VCaP (cell line): Measurements from ENCODE around the gene OR2M7.
"Not testable (repeated sequence)": the region's sequence is repeated elsewhere in the genome, so short reads cannot be mapped to it uniquely, and the experiment has no call there.

ENCODE experiments used
- H3K27ac ChIP-seq: fragments of 450-650 bp; 2 replicates; pipeline ENCODE4 v1.5.1; 2017
- CTCF ChIP-seq: fragments of 450-650 bp; conservative IDR thresholded peaks from 2 replicates; pipeline ENCODE4 v1.5.1; 2017; ENCODE audit warnings: mild to moderate bottlenecking, moderate library complexity

OR2M7 gene

GRCh38 chr1:248343451-248343850 is 19.1 kb upstream of the OR2M7 start:
- TF ChIP-seq CTCF, result no peak
- no peak overlapping the region for H3K27ac ChIP-seq

GRCh38 chr1:248316796-248317195 is 7.6 kb downstream of the OR2M7 start:
- TF ChIP-seq CTCF, result no peak
- H3K27ac ChIP-seq, result no peak overlapping the region

GRCh38 chr1:248306740-248307139 is 17.6 kb downstream of the OR2M7 start:
- H3K27ac ChIP-seq, result not testable (repeated sequence)

GRCh38 chr1:248306103-248306502 is 18.3 kb downstream of the OR2M7 start:
- TF ChIP-seq CTCF, result no peak
- H3K27ac ChIP-seq, result no peak overlapping the region

GRCh38 chr1:248305672-248306071 is 18.7 kb downstream of the OR2M7 start:
- not testable (repeated sequence) for H3K27ac ChIP-seq

GRCh38 chr1:248303324-248303723 is 21.0 kb downstream of the OR2M7 start, which contains the start of gene OR2T12:
Gene OR2T12, minus strand, starts transcription at chr1:248303424. Its CDS starts 7,846 bp downstream, at chr1:248295578.
- no peak for TF ChIP-seq CTCF
- no peak within 1 kb of the TSS for H3K27ac ChIP-seq

- H3K27ac ChIP-seq, result no peak overlapping the region
- TF ChIP-seq CTCF, result no peak
Measured at GRCh38 chr1:248288391-248288790, 36.0 kb downstream of the OR2M7 start.

- no peak within 1 kb of the TSS for H3K27ac ChIP-seq
- no peak for TF ChIP-seq CTCF
Measured at GRCh38 chr1:248277876-248278275, 46.5 kb downstream of the OR2M7 start, which contains the start of gene OR2T33. Gene OR2T33, minus strand, starts transcription at chr1:248277976. Its CDS starts 4,162 bp downstream, at chr1:248273814.
